Endothelial cell of umbilical vein (primary cell): ENCODE measurements around the gene SIRT3. TPM values are rescaled to one million over a fixed set of nuclear protein-coding genes. Genes with fewer than 3 reads are reported as not detected.

Source experiments
- BruUV-seq: library from RNA; stranded (reverse); fragments of 400-500 nt; replicated peaks from 2 replicates; lab custom pipeline; 2021; lab: Mats Ljungman, UMichigan
- CTCF ChIA-PET: fragments of 300-600, 350-600 bp; sonication (Branson Sonifier 250); formaldehyde crosslinking; loops from one replicate; lab custom pipeline; 2021; ENCODE audit warnings: antibody characterized with exemption, inconsistent platforms; lab: Charles Lee
- POLR2A ChIA-PET: fragments of 300-600, 350-600 bp; sonication (Branson Sonifier 250); formaldehyde crosslinking; loops from one replicate; lab custom pipeline; 2021; ENCODE audit warnings: antibody characterized with exemption, inconsistent platforms; lab: Charles Lee
- DNase-seq: peaks from one replicate; pipeline ENCODE4 v3.0.0-alpha.2; 2011; ENCODE audit warnings: low read depth, low spot score
- FAIRE-seq: peaks from 2 replicates; lab custom pipeline; 2011; peaks lifted over from hg19 to GRCh38; lab: Jason Lieb, UNC
- H2AFZ ChIP-seq: 2 replicates; pipeline ENCODE4 v1.6.0; 2012; ENCODE audit warnings: low read depth, low read length, control low read depth, inconsistent platforms
- H3K27ac ChIP-seq: 2 replicates; pipeline ENCODE4 v1.5.1; 2011; ENCODE audit warnings: low read depth, mild to moderate bottlenecking, control low read depth, low read length, moderate library complexity; ENCODE audit not compliant: insufficient read depth
- H3K27me3 ChIP-seq, 2 experiments: 2 replicates each; pipeline versions ENCODE4 v1.6.0 to v1.6.1; 2011; ENCODE audit warnings: low read length in 2 of 2, mixed read lengths in 1 of 2; ENCODE audit not compliant: control insufficient read depth in 2 of 2, insufficient read depth in 2 of 2
- H3K36me3 ChIP-seq, 2 experiments: 2 replicates in 1 of 2; 3 replicates in 1 of 2; pipeline ENCODE4 v1.5.1; 2011; ENCODE audit warnings: low read length in 2 of 2, mild to moderate bottlenecking in 1 of 2, moderate library complexity in 1 of 2; ENCODE audit not compliant: control insufficient read depth in 2 of 2, insufficient read depth in 2 of 2; ENCODE audit errors: extremely low read depth in 1 of 2
- H3K4me1 ChIP-seq: 3 replicates; pipeline ENCODE4 v1.5.1; 2011; ENCODE audit warnings: mild to moderate bottlenecking, low read length; ENCODE audit not compliant: control insufficient read depth, insufficient read depth; ENCODE audit errors: extremely low read depth
- H3K4me2 ChIP-seq: 2 replicates; pipeline ENCODE4 v1.6.1; 2011; ENCODE audit warnings: low read length, control low read depth, mixed read lengths; ENCODE audit not compliant: insufficient read depth
- H3K4me3 ChIP-seq, 3 experiments: fragments of 200-600 bp in 1 of 3; sonication (generic), shearing (Covaris generic) in 1 of 3; replicated peaks in 1 of 3; 2 replicates each; pipeline ENCODE4 v1.5.1; 2011 to 2016; ENCODE audit warnings: control low read depth in 3 of 3, low read length in 3 of 3, mild to moderate bottlenecking in 2 of 3, inconsistent platforms in 1 of 3, low read depth in 1 of 3, moderate library complexity in 1 of 3; ENCODE audit not compliant: insufficient read depth in 1 of 3
- H3K79me2 ChIP-seq: 2 replicates; pipeline ENCODE4 v1.6.0; 2012; ENCODE audit warnings: low read length, inconsistent platforms; ENCODE audit not compliant: control insufficient read depth, insufficient read depth
- H3K9ac ChIP-seq: replicated peaks from 2 replicates; pipeline ENCODE3; 2011; ENCODE audit warnings: low read length, control low read depth; ENCODE audit not compliant: insufficient read depth; ENCODE audit errors: extremely low read depth
- H3K9me1 ChIP-seq: replicated peaks from 3 replicates; pipeline ENCODE4 v1.6.0; 2011; ENCODE audit warnings: mild to moderate bottlenecking, low read length; ENCODE audit not compliant: control insufficient read depth, insufficient read depth; ENCODE audit errors: extremely low read depth
- H3K9me3 ChIP-seq: replicated peaks from 2 replicates; pipeline ENCODE4 v1.5.1; 2012; ENCODE audit warnings: low read length, inconsistent platforms; ENCODE audit not compliant: control insufficient read depth, insufficient read depth
- H4K20me1 ChIP-seq: replicated peaks from 2 replicates; pipeline ENCODE3; 2011; ENCODE audit warnings: mild to moderate bottlenecking, low read length; ENCODE audit not compliant: control insufficient read depth, insufficient read depth; ENCODE audit errors: extremely low read depth
- EZH2 ChIP-seq: IDR thresholded peaks from 2 replicates; pipeline ENCODE4 v1.6.1; 2012; ENCODE audit warnings: borderline replicate concordance, low read depth, mild to moderate bottlenecking, moderate library complexity, low read length, inconsistent platforms; ENCODE audit not compliant: severe bottlenecking
- FOS ChIP-seq: IDR thresholded peaks from 2 replicates; pipeline ENCODE4 v1.6.1; 2011; ENCODE audit warnings: mild to moderate bottlenecking, low read length, moderate library complexity, borderline replicate concordance; ENCODE audit not compliant: insufficient read depth
- GATA2 ChIP-seq: IDR thresholded peaks from 2 replicates; pipeline ENCODE4 v1.7.0; 2011; ENCODE audit warnings: low read depth, mild to moderate bottlenecking, moderate library complexity, mixed read lengths, low read length; ENCODE audit not compliant: insufficient read length, insufficient read depth
- JUN ChIP-seq: IDR thresholded peaks from 2 replicates; pipeline ENCODE4 v1.6.1; 2011; ENCODE audit warnings: borderline replicate concordance, low read depth; ENCODE audit not compliant: insufficient read length, insufficient read depth
- MYC ChIP-seq: IDR thresholded peaks from one replicate; pipeline ENCODE4 v1.6.1; 2011; ENCODE audit warnings: mild to moderate bottlenecking, low read depth, low read length
- POLR2A ChIP-seq: IDR thresholded peaks from 2 replicates; pipeline ENCODE4 v1.6.1; 2012; ENCODE audit warnings: low read depth, mild to moderate bottlenecking, control low read depth, low read length
- POLR2AphosphoS5 ChIP-seq: IDR thresholded peaks from 2 replicates; pipeline ENCODE4 v1.6.1; 2012; ENCODE audit warnings: low read depth, mild to moderate bottlenecking, control low read depth, low read length, moderate library complexity; ENCODE audit not compliant: insufficient read depth
- dilution Hi-C: fragments of 300-500 bp; cut with MboI; formaldehyde crosslinking; loops from one replicate; pipeline ENCODE4 v1.15.0; 2019; ENCODE audit warnings: low sequenced_read_pairs; ENCODE audit not compliant: extremely low pct_ligation_motif_present
- intact Hi-C: fragments of 100-400 bp; cut with micrococcal nuclease; formaldehyde crosslinking; loops from one replicate; pipeline ENCODE4 v1.10.0; 2022
- polyA plus RNA-seq, 4 experiments: library from polyadenylated mRNA; depleted of rRNA in 3 of 4; stranded (reverse) in 3 of 4; unstranded in 1 of 4; fragments of >200 nt; gene quantifications; 2 replicates each; pipeline versions ENCODE4 v1.2.1 to v1.2.3, GENCODE V29; 2011 to 2012; ENCODE audit warnings: missing spikeins in 1 of 4
- total RNA-seq: library from RNA; stranded (reverse); gene quantifications from 2 replicates; pipeline ENCODE4 v1.2.3, GENCODE V29; 2021
- TF ChIP-seq, protein P1 (sequence below), 2 donors: IDR thresholded peaks; 1 replicate in 1 of 2; 2 replicates in 1 of 2; pipeline ENCODE4 v1.5.1; 2011; ENCODE audit warnings: low read length in 2 of 2, mild to moderate bottlenecking in 2 of 2, moderate library complexity in 2 of 2, control low read depth in 1 of 2, inconsistent platforms in 1 of 2, low read depth in 1 of 2; ENCODE audit not compliant: insufficient read depth in 1 of 2; ENCODE audit errors: extremely low read depth in 1 of 2
- TF ChIP-seq, protein P2 (sequence below): IDR thresholded peaks from 2 replicates; pipeline ENCODE4 v1.6.1; 2011; ENCODE audit not compliant: insufficient read depth, insufficient read length

Gene SIRT3
- total and polyA plus RNA-seq, 2 donors (not counting 3 experiments of a cell fraction or from before 2014, with no cell fraction given) = 12.0 to 18.3 TPM

DNA sequence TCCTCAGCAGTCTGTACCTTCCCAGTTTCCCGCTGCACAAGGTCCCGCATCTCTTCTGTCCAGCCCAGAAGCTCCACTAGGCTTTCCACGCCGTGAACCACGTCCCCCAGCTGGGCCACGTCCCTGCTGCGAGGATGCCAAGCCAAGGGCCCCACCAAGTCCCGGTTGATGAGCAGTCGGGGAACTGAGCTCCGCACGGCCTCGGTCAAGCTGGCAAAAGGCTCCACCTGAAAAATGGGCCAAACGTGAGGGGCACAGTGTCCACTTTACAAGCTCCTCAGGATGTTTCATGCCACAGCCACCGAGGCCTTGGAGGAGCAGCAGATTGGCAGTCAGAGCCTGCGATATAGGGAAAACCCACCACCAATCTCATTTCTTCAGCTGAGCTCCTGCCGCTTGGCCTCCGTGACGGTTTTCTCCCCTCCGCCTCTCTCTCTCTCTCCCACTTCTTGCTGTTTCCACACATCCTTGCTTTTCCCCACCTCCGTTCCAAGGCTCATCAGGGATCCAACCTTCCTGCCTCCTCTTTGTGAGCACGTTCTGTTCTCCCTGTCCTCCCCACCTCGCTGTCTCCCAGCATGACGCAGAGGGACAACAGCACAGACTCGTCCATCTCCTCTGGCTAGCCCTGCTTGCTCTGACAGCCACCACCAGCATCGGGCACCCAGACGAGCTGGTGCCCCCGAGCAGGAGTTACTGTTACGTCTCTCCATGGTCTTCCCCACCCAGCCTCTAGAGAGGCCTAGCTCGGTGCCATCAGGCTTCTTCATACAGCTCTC is 17.1 kb downstream of the SIRT3 start:
- BruUV-seq = no TSS peak
- no peaks in the 10 kb centered on the region for H3K4me1 ChIP-seq
- DNase-seq = no peak
- no peak for FAIRE-seq
- dilution Hi-C loops (no loop called here), intact Hi-C loops (no loop called here)
- ChIA-PET POLR2A (no interaction called here), CTCF (interaction anchor here (1.0 to 1.1 kb wide), 2 partner anchors 11 to 32 kb away, joined by 3 read pairs; partner anchors contain the start of genes BET1L and RIC8A)
- no peak overlapping the region for H3K27ac ChIP-seq
- H3K9me1 ChIP-seq = no peaks in the 10 kb centered on the region
- H3K9me3 ChIP-seq = no peaks in the 10 kb centered on the region
- H3K4me3 ChIP-seq = no peak overlapping the region
- H3K9ac ChIP-seq = no peak overlapping the region
- no peak overlapping the region for H3K4me2 ChIP-seq
- no peaks in the 10 kb centered on the region for H3K79me2 ChIP-seq
- no peaks in the 10 kb centered on the region for H3K27me3 ChIP-seq
- no peaks in the 10 kb centered on the region for H4K20me1 ChIP-seq
- H3K36me3 ChIP-seq = peaks cover 10 to 11% of the 10 kb centered on the region in 2 experiments
- H2AFZ ChIP-seq = no peak overlapping the region
- TF ChIP-seq GATA2 (no peak), MYC (no peak), JUN (no peak), FOS (no peak), POLR2A (no peak), POLR2AphosphoS5 (no peak), EZH2 (no peak)
- TF ChIP-seq, protein P1, sequence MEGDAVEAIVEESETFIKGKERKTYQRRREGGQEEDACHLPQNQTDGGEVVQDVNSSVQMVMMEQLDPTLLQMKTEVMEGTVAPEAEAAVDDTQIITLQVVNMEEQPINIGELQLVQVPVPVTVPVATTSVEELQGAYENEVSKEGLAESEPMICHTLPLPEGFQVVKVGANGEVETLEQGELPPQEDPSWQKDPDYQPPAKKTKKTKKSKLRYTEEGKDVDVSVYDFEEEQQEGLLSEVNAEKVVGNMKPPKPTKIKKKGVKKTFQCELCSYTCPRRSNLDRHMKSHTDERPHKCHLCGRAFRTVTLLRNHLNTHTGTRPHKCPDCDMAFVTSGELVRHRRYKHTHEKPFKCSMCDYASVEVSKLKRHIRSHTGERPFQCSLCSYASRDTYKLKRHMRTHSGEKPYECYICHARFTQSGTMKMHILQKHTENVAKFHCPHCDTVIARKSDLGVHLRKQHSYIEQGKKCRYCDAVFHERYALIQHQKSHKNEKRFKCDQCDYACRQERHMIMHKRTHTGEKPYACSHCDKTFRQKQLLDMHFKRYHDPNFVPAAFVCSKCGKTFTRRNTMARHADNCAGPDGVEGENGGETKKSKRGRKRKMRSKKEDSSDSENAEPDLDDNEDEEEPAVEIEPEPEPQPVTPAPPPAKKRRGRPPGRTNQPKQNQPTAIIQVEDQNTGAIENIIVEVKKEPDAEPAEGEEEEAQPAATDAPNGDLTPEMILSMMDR (IDR thresholded peaks at IDR 0.05; ENCODE audit: extremely low read depth in 1 of 2, insufficient read depth in 1 of 2, low read depth in 1 of 2, low read length in 2 of 2) = no peak
- TF ChIP-seq, protein P2, sequence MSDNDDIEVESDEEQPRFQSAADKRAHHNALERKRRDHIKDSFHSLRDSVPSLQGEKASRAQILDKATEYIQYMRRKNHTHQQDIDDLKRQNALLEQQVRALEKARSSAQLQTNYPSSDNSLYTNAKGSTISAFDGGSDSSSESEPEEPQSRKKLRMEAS = no peak
